Fibroblast of the aortic adventitia (primary cell): ENCODE measurements around the gene RMND5A. TPM values are rescaled to one million over a fixed set of nuclear protein-coding genes. Genes with fewer than 3 reads are reported as not detected.
A peak's percentile ranks its signal among the peaks of the same experiment; 100 is the strongest.
"Not testable (repeated sequence)": the region's sequence is repeated elsewhere in the genome, so short reads cannot be mapped to it uniquely, and the experiment has no call there.

Experiments
- DNase-seq: peaks from one replicate; pipeline ENCODE4 v3.0.0-alpha.2; 2010; ENCODE audit warnings: low read depth
- H3K4me3 ChIP-seq: 2 replicates; pipeline ENCODE4 v1.5.1; 2011; ENCODE audit warnings: low read depth, mild to moderate bottlenecking, control low read depth, low read length, moderate library complexity
- total RNA-seq: library from RNA; depleted of rRNA; stranded (reverse); fragments of >200 nt; gene quantifications from 2 replicates; pipeline ENCODE4 v1.2.3, GENCODE V29; 2012; ENCODE audit warnings: low replicate concordance
- TF ChIP-seq, protein P1 (sequence below): IDR thresholded peaks from 2 replicates; pipeline ENCODE4 v1.5.1; 2011; ENCODE audit warnings: mild to moderate bottlenecking, low read length, control low read depth, inconsistent platforms; ENCODE audit not compliant: insufficient read depth

RMND5A gene
- total RNA-seq, 1 donor = 20.2 TPM

DNA sequence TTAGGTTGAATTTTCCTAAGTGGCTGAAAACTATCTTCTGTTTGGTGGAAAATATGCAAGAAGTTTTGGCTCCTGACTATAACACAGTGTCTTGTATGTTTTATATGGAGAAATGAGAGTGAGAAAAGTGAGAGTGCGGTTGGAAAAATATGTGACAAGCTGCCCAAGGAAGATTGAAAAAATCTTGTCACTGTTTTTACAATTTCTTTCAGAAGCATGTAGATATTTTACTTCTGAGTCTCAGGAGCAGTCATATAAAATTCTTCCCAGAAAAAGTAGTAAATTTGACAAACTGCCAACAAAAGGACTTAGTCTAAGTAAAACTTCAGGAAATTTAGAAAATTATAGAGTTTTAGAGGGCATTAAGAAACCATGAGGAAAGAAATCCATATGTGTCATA is 19.4 kb upstream of the RMND5A start:
- DNase-seq = peak; percentile 32
- TF ChIP-seq, protein P1, sequence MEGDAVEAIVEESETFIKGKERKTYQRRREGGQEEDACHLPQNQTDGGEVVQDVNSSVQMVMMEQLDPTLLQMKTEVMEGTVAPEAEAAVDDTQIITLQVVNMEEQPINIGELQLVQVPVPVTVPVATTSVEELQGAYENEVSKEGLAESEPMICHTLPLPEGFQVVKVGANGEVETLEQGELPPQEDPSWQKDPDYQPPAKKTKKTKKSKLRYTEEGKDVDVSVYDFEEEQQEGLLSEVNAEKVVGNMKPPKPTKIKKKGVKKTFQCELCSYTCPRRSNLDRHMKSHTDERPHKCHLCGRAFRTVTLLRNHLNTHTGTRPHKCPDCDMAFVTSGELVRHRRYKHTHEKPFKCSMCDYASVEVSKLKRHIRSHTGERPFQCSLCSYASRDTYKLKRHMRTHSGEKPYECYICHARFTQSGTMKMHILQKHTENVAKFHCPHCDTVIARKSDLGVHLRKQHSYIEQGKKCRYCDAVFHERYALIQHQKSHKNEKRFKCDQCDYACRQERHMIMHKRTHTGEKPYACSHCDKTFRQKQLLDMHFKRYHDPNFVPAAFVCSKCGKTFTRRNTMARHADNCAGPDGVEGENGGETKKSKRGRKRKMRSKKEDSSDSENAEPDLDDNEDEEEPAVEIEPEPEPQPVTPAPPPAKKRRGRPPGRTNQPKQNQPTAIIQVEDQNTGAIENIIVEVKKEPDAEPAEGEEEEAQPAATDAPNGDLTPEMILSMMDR = no peak
- H3K4me3 ChIP-seq = no peak overlapping the region

- no peak overlapping the region for H3K4me3 ChIP-seq
- peak; percentile 49 for DNase-seq
- TF ChIP-seq, protein P1 = no peak
These were observed 16.3 kb upstream of the RMND5A start for GRCh38 chr2:86703704-86704361.

GRCh38 chr2:86704459-86704971 is 15.6 kb upstream of the RMND5A start:
- TF ChIP-seq, protein P1 = no peak

GRCh38 chr2:86706220-86706619 is 13.9 kb upstream of the RMND5A start:
- no peak overlapping the region for H3K4me3 ChIP-seq
- TF ChIP-seq, protein P1 = no peak
- DNase-seq = no peak

More at GRCh38 chr2:86704459-86704971, 15.6 kb upstream of the RMND5A start:
- peak; percentile 91 for DNase-seq
- no peak overlapping the region for H3K4me3 ChIP-seq

- no peak for DNase-seq
- TF ChIP-seq, protein P1 = no peak
- no peak overlapping the region for H3K4me3 ChIP-seq
These were observed 13.2 kb upstream of the RMND5A start for GRCh38 chr2:86706935-86707334.

GRCh38 chr2:86708126-86708525 is 12.0 kb upstream of the RMND5A start:
- not testable (repeated sequence) for H3K4me3 ChIP-seq, DNase-seq

DNA sequence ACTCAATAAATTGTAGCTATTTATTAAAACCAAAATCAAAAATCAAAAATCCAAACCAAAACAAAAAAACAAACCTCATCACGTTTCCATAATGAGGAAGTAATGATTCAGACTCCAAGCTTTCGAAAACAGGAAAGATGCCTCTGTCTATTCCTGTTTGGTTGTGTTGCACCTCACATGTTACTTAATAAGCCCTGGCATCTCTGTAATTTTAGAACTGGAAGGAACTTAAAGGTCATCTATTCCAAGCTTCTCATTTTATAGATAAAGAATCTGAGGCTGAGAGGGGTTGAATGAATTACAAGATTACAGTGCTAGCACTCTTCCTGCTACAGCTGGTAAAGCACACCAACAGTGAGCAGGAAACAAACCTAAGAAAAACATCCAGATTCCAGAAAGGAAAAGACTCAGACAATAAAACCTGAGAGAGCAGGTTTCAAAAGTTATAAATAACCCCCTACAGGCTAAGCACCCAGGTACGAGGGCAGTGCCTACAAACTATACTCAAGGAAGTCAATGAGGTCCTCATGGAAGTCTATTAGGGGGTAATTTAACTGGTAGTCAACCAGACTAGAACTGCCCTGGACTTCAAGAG is 5.4 kb upstream of the RMND5A start:
- not testable (repeated sequence) for DNase-seq, H3K4me3 ChIP-seq

DNA sequence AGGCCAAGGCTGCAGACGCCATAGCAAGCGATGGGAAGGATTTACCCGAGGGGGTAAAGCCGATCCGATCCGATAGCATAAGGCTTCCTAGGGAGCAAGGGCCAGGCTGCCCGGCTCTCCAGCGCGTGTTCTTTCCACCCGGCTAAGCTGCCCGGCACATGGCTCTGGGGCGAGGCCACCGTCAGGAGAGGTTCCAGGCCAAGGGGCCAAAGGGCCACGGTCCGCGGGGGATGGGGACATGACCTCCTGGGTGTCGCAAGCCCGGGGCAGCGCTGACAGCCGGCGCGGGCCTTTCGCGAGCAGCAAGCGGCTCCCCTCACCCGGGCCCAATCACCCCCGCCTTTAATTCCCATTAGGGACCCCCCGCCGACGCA is 841 bp upstream of the RMND5A start:
- not testable (repeated sequence) for DNase-seq, H3K4me3 ChIP-seq

GRCh38 chr2:86720540-86721320 is 639 bp downstream of the RMND5A start:
- DNase-seq = peak; percentile 28
- H3K4me3 ChIP-seq = peak overlapping the region; percentile 68

DNA sequence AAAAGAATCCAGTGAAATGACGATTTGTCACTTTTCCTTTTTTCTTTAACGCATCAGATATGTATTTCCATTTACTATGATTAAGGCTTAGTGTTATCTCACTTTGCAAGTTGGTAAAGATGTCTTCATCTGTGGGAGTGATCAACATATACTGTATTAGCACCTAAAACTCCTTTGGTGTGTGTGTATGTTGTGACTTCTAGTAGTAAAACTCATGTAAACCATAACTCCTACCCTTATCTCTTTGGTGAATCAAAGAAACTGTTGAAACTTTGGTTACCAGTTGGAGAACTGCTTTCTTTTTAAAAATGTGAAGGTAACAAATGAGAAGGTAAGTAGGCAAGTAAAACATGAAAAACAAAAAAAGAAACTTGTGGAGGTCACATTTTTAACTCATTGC is 5.6 kb downstream of the RMND5A start:
- DNase-seq = not testable (repeated sequence)

GRCh38 chr2:86732040-86732525 is 12.0 kb downstream of the RMND5A start:
- not testable (repeated sequence) for DNase-seq, H3K4me3 ChIP-seq

More for the DNA sequence above, 5.6 kb downstream of the RMND5A start:
- not testable (repeated sequence) for H3K4me3 ChIP-seq

DNA sequence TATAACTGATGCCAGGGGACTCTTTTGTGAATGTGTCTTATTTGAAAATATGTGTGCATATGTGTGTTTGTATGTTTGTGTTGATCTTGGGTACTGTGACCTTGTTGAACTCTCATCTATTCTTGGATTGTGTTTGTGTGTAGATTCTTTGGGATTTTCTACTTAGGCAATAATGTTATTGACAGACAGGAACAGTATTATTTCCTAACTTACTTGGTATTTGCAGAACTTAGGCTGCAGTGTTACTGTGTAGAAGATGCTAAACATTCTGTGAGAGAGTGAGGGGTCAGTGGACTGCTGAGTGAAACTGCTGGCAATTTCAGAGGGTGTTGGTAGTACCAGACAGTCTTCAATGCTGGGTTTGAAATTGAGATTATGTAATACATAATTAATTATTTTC is 12.7 kb downstream of the RMND5A start:
- DNase-seq, H3K4me3 ChIP-seq: not testable (repeated sequence)
